Spleen (tissue), 11 donors: ENCODE data around the gene EEF2K. TPM values are rescaled to one million over a fixed set of nuclear protein-coding genes. Genes with fewer than 3 reads are reported as not detected.
"Not testable (repeated sequence)": the region's sequence is repeated elsewhere in the genome, so short reads cannot be mapped to it uniquely, and the experiment has no call there.

ENCODE experiments used
- DNase-seq: peaks from one replicate; pipeline ENCODE4 v3.0.0-alpha.2; 2020
- H3K27ac ChIP-seq, 8 donors: fragments of 200-600 bp; sonication (generic) in 7 of 8; 1 replicate in 4 of 8; 2 replicates in 4 of 8; pipeline versions ENCODE4 v1.5.0 to v1.8.0; 2016 to 2021; ENCODE audit warnings: inconsistent platforms in 4 of 8, mild to moderate bottlenecking in 4 of 8, moderate library complexity in 1 of 8
- H3K27me3 ChIP-seq, 7 donors: fragments of 200-600 bp; sonication (generic) in 6 of 7; replicated peaks in 1 of 7; 1 replicate in 4 of 7; 2 replicates in 3 of 7; pipeline versions ENCODE4 v1.5.0 to v1.8.0; 2016 to 2021; ENCODE audit warnings: inconsistent platforms in 3 of 7, mild to moderate bottlenecking in 1 of 7
- H3K36me3 ChIP-seq, 6 donors: fragments of 200-600 bp; sonication (generic) in 5 of 6; 1 replicate in 4 of 6; 2 replicates in 2 of 6; pipeline versions ENCODE4 v1.5.0 to v1.8.0; 2016 to 2021; ENCODE audit warnings: inconsistent platforms in 2 of 6
- H3K4me1 ChIP-seq, 6 donors: fragments of 200-600 bp; sonication (generic) in 5 of 6; 1 replicate in 3 of 6; 2 replicates in 3 of 6; pipeline versions ENCODE4 v1.5.0 to v1.8.0; 2016 to 2021; ENCODE audit warnings: inconsistent platforms in 3 of 6
- H3K4me3 ChIP-seq, 8 donors: fragments of 200-600 bp; sonication (generic) in 7 of 8; 1 replicate in 4 of 8; 2 replicates in 4 of 8; pipeline versions ENCODE4 v1.5.0 to v1.8.0; 2016 to 2021; ENCODE audit warnings: inconsistent platforms in 4 of 8, mild to moderate bottlenecking in 4 of 8, moderate library complexity in 2 of 8
- H3K9me3 ChIP-seq, 8 donors: fragments of 200-600 bp; sonication (generic) in 7 of 8; 1 replicate in 4 of 8; 2 replicates in 4 of 8; pipeline versions ENCODE4 v1.5.0 to v1.8.0; 2016 to 2021; ENCODE audit warnings: inconsistent platforms in 4 of 8
- POLR2A ChIP-seq, 3 donors: fragments of 450-650 bp; IDR thresholded peaks; one replicate each; pipeline ENCODE4 v1.5.1; 2017; ENCODE audit warnings: antibody characterized with exemption in 3 of 3, mild to moderate bottlenecking in 1 of 3
- POLR2AphosphoS5 ChIP-seq, 3 donors: sonication (generic); formaldehyde crosslinking; IDR thresholded peaks; one replicate each; pipeline ENCODE4 v1.5.1; 2017; ENCODE audit warnings: antibody characterized with exemption in 3 of 3
- WGBS, 5 donors: extraction: QIAGEN DNeasy Blood & Tissue Kit in 3 of 5; methylation state at CpG; one replicate each; pipeline versions ENCODE4 v1.1.5 to v1.1.7; 2013 to 2018; 5-methylcytosine and 5-hydroxymethylcytosine counted together
- intact Hi-C: fragments of 100-400 bp; cut with DNase I; formaldehyde crosslinking; loops from one replicate; pipeline ENCODE4 v1.15.0; 2023; ENCODE audit warnings: low total_unique reads
- polyA plus RNA-seq, 3 donors: library from polyadenylated mRNA; stranded (reverse); fragments of 200-250 nt; gene quantifications; one replicate each; pipeline ENCODE4 v1.2.1, GENCODE V29; 2013
- total RNA-seq, 7 donors: library from RNA; depleted of rRNA in 3 of 7; stranded (reverse); fragments of >200 nt in 3 of 7; fragmentation: NEBNext Ultra II Directional in 4 of 7; extraction: Animal tissue kit (Norgen Biotek cat#: 25700) in 4 of 7; gene quantifications; one replicate each; pipeline versions ENCODE4 v1.1.0 to v1.2.1, GENCODE V29; 2016 to 2021
- TF ChIP-seq, protein P1 (sequence below), 11 experiments: fragments of 200-600 bp in 7 of 11; fragments of 450-650 bp in 4 of 11; sonication (generic) in 4 of 11; IDR thresholded peaks in 8 of 11; conservative IDR thresholded peaks in 3 of 11; 1 replicate in 7 of 11; 2 replicates in 4 of 11; pipeline versions ENCODE4 v1.4.0 to v1.8.0; 2016 to 2021; ENCODE audit warnings: antibody characterized with exemption in 11 of 11, inconsistent platforms in 4 of 11, mild to moderate bottlenecking in 1 of 11
- donor health status: healthy with polysubstance abuse.
- donor health status: DM: no; HTN: no; CAD: no; lungs with moderate emphysema.
- donor health status: DM: no; HTN: no; CAD: no.
- donor health status: Bipolar disorder and iron deficiency.
- donor health status: healthy.
- donor health status: DM: no; HTN: no; CAD: no.
- donor health status: DM: yes; HTN: yes; CAD: no.

EEF2K gene
- total and polyA plus RNA-seq, 10 donors, result 2.4 to 37.7 (median 24.4) TPM

DNA sequence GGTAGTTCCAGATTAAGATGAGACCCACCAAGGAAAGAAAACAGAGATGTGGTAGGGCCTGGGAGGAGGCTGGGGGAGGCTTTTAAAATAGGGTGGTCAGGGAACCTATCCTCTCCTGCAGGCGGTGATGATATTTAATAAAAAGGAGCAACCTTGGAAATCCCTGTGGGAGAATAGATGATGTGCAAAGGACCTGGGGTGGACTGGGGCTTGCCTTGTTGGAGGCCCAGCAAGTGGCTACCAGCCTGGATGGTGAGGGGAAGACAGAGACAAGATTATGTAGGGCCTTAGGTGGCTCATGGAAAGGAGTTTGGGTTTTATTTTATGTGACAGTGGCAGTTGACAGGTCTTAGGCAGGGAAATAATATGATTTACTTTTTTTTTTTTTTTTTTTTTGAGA lies 93.0 kb downstream of the EEF2K start:
- DNase-seq, result peak; percentile 46
- intact Hi-C loops, result loop anchor here (5.0 kb wide), 1 partner anchor 92 kb away; the partner anchor contains the start of gene EEF2K
- H3K4me3 ChIP-seq, result peak overlapping the region in 3 of 8 donors; percentile 81 to 98 (median 92)

DNA sequence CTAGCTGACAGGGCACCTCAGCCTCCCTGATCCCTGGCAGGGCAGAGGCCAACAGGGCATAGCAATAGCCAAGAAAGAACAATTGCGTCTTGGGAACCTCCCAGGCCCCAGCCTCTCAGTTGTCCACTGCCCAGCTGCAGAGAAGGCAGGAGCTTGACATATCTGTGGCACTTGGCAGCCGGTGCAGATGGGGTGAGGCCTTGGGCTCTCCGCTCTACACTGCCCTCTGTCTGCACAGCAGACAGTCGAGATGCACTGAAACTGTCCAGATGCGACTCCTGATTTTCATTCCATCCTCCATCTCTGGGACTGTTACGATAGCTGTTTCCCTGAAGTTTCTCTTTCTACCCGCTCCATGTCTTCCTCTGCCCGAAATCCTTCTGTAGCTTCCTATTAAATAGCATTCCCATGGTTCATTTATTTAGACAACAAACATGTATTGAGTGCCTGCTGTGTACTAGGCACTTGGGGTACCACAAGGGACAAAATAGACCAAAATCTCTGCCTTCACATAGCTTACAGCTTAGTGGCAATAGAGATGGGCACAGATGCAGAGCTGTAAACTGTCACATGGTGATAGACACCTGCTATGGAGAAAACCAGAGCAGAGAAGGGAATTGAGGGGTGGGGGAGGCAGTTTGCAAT lies 94.5 kb downstream of the EEF2K start:
- Histone ChIP-seq H3K4me3 (no peak overlapping the region), H3K27ac (peak overlapping the region in 1 of 8 donors; percentile 24), H3K36me3 (peaks cover 0 to 45% (median 35%) of the 10 kb centered on the region in 6 donors), H3K4me1 (peaks cover 12 to 54% (median 40%) of the 10 kb centered on the region in 6 donors), H3K9me3 (no peaks in the 10 kb centered on the region), H3K27me3 (no peaks in the 10 kb centered on the region)
- WGBS, 5 donors, result 57 to 62% (median 59%) methylated on average over 8 of the region's 8 CpGs
- intact Hi-C loops, result loop anchor here (5.0 kb wide), 1 partner anchor 298 kb away; the partner anchor contains the start of gene PDZD9
- TF ChIP-seq, protein P1, sequence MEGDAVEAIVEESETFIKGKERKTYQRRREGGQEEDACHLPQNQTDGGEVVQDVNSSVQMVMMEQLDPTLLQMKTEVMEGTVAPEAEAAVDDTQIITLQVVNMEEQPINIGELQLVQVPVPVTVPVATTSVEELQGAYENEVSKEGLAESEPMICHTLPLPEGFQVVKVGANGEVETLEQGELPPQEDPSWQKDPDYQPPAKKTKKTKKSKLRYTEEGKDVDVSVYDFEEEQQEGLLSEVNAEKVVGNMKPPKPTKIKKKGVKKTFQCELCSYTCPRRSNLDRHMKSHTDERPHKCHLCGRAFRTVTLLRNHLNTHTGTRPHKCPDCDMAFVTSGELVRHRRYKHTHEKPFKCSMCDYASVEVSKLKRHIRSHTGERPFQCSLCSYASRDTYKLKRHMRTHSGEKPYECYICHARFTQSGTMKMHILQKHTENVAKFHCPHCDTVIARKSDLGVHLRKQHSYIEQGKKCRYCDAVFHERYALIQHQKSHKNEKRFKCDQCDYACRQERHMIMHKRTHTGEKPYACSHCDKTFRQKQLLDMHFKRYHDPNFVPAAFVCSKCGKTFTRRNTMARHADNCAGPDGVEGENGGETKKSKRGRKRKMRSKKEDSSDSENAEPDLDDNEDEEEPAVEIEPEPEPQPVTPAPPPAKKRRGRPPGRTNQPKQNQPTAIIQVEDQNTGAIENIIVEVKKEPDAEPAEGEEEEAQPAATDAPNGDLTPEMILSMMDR (IDR thresholded peaks at IDR 0.05 in 8 of 11, conservative IDR thresholded peaks at IDR 0.05 in 3 of 11), result peak in 10 of 11 experiments; percentile 17 to 64 (median 48)
- TF ChIP-seq POLR2A (IDR thresholded peaks at IDR 0.05), result no peak
- DNase-seq, result peak; percentile 79

More for the DNA sequence above, 93.0 kb downstream of the EEF2K start:
- Histone ChIP-seq H3K36me3 (peaks cover 0 to 30% (median 20%) of the 10 kb centered on the region in 6 donors), H3K9me3 (no peaks in the 10 kb centered on the region), H3K27ac (peak overlapping the region in 5 of 8 donors; percentile 90 to 93 (median 92)), H3K27me3 (no peaks in the 10 kb centered on the region), H3K4me1 (peaks cover 12 to 54% (median 40%) of the 10 kb centered on the region in 6 donors)
- no peak for TF ChIP-seq POLR2AphosphoS5 (IDR thresholded peaks at IDR 0.05)
- TF ChIP-seq, protein P1 (IDR thresholded peaks at IDR 0.05 in 8 of 11, conservative IDR thresholded peaks at IDR 0.05 in 3 of 11), result no peak
- TF ChIP-seq POLR2A (IDR thresholded peaks at IDR 0.05), result no peak
- WGBS, 5 donors, result 91 to 100% (median 93%) methylated on average over 1 of the region's 1 CpG

DNA sequence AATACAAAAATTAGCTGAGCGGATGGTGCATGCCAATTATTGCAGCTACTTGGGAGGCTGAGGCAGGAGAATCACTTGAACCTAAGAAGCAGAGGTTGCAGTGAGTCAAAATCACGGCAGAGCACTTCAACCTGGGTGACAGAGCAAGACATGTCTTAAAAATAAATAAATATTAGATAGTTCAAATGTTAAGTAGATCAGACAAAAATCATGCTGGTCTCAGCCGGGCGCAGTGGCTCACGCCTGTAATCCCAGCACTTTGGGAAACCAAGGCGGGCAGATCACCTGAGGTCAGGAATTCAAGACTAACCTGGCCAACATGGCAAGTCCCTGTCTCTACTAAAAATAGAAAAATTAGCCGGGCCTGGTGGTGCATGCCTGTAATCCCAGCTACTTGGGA lies 95.3 kb downstream of the EEF2K start:
- H3K9me3 ChIP-seq, H3K27me3 ChIP-seq, H3K4me3 ChIP-seq, H3K27ac ChIP-seq: not testable (repeated sequence)
- Histone ChIP-seq H3K4me1 (peaks cover 12 to 46% (median 35%) of the 10 kb centered on the region in 6 donors), H3K36me3 (peaks cover 0 to 54% (median 42%) of the 10 kb centered on the region in 6 donors)
- WGBS, 5 donors, result 87 to 97% (median 92%) methylated on average over 7 of the region's 7 CpGs
- intact Hi-C loops, result loop anchor here (5.0 kb wide), 1 partner anchor 299 kb away; the partner anchor contains the start of gene PDZD9
- DNase-seq, result peak; percentile 37

DNA sequence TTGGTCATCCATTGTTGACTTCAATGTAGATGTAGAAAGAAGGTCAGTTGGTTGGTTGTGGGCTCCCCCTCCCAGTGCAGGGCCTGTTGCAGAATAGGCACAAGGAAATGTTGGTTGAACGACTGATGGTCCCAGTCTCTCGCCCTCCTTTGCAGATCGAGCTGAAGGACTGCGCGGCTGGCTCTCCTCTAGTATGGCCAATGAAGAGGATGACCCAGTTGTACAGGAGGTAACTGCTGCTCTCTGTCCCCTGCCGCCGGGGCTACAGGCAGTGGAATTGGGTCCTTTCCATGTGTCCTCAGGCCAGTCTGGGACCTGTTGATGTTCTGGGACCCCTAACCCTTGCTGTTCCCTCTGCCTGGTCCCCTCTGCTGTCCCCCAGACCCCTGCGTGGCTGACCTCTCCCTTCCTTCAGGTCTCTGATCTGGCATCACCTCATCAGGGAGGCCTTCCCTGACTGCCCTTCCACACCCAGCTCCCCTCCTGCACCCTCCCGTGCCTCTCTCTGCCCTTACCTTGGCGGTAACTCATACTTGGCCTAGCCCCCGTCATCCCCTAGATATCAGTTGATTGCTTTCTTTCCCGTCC lies 96.8 kb downstream of the EEF2K start:
- Histone ChIP-seq H3K9me3 (no peaks in the 10 kb centered on the region), H3K36me3 (peaks cover 0 to 68% (median 56%) of the 10 kb centered on the region in 6 donors), H3K4me1 (peaks cover 12 to 37% (median 30%) of the 10 kb centered on the region in 6 donors), H3K4me3 (no peak overlapping the region), H3K27me3 (no peaks in the 10 kb centered on the region), H3K27ac (no peak overlapping the region)
- DNase-seq, result peak; percentile 63
- TF ChIP-seq POLR2AphosphoS5 (IDR thresholded peaks at IDR 0.05) (no peak), POLR2A (IDR thresholded peaks at IDR 0.05) (no peak)
- TF ChIP-seq, protein P1 (IDR thresholded peaks at IDR 0.05 in 8 of 11, conservative IDR thresholded peaks at IDR 0.05 in 3 of 11), result no peak
- intact Hi-C loops, result loop anchor here (5.0 kb wide), 1 partner anchor 301 kb away; the partner anchor contains the start of gene PDZD9
- WGBS, 5 donors, result 90 to 98% (median 94%) methylated on average over 11 to 12 of the region's 12 CpGs
